Retina (tissue), 1 donor: ENCODE data around the gene TES.
A peak's percentile ranks its signal among the peaks of the same experiment; 100 is the strongest.
"Not testable (repeated sequence)": the region's sequence is repeated elsewhere in the genome, so short reads cannot be mapped to it uniquely, and the experiment has no call there.

Experiments
- DNase-seq: peaks from one replicate; pipeline ENCODE4 v3.0.0-alpha.2; 2016

Gene TES

GRCh38 chr7:116224492-116225098, 14.3 kb downstream of the TES start:
- no peak for DNase-seq

DNA sequence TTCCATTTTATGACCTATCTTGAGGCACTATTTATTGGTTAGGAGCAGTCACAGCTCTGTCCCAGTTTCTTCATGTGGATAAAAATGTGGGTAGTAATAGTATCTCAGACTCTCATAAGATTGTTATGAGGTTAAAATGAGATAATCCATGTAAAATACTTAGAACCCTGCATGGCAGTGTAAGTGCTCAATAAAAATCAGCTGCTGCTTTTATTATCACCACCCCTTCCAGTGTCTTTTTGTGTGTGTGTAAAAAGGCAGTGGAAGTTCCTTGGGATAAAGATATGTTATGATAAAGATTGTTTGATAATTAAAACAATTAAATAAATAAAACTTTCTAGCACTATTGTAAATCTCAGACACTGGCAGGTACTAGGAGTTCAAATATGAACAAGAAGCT, 15.5 kb downstream of the TES start:
- no peak for DNase-seq

GRCh38 chr7:116226664-116227063, 16.3 kb downstream of the TES start:
- DNase-seq, result no peak

- no peak for DNase-seq
Measured at GRCh38 chr7:116227678-116228239, 17.4 kb downstream of the TES start.

DNA sequence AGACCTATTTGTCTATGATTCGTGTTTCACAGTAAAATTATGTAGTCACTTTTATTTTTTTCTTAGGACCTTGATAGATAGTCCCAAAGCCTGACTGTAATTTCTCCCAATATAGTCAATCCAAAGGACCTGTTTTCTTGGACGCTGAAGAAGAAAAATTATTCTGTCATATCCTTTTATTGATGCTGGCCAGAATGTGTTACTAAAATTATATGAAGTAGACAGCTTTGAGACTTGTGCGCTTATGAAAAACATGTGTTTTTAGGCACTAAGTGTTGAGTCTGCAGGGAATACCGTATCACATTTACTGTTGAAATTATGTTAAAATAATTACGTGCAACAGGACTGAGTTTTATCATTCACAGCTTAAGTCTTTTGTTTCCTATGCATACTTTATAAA, 17.9 kb downstream of the TES start:
- no peak for DNase-seq

DNA sequence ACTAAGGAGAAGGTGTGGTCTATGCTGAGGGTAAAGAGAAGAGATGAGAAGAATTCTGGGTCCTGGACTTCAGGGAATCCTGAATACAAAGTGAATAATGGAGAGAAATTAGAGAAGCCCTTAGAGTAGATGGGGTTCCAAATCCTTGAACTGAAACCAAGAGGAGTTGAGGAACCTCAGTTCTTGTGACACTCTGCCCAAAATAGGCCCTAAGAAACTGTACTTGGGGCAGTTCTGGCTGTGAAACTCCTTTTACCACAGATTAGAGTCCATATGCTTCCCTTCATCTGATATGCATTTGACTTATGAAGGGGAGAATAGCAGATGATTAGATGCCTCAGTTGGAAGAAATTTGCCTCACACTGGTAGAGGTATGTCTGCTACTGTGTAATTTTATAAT, 19.0 kb downstream of the TES start:
- no peak for DNase-seq

DNA sequence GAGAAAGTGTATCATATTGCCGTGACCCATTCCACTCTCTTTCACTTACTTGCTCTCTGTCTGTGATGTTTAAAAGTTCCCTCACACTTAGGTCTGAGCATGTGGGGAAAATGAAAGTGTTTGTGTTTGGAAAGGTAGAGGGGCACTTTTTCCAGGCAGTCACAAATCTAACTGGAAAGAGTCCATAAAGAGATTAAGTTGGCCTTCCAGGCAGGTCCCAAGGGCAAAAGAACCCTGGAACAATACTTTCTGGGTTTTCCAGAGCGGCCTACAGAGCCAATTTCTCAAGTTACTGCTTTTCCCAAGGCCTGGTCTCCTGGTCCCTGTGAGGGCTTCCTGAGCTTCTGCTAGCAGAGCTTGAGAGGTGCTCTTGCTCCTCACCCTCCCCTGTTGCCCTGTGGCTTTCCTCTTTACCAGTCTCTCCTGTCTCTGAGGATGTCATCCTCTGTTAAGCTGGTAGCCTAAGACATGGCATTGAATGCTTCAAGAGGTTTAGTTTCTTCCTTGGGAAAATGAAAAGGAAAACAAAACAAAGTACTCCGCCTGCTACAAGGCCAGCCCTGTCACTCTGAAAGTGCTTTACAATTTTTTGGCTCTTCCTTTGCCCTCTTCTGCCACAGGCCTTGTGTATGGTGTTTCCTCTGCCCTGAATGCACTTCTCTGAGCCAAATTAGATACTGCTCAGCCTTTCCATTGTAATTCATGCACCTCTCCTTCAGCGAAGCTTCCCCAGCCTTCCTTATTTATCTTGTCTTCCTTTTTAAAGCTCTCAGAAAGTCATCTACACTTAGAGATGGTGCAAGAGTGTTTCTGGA, 20.1 kb downstream of the TES start:
- no peak for DNase-seq

- no peak for DNase-seq
Measured at GRCh38 chr7:116231543-116231942, 21.2 kb downstream of the TES start.

- DNase-seq, result no peak
Measured at GRCh38 chr7:116231949-116232348, 21.6 kb downstream of the TES start.

DNA sequence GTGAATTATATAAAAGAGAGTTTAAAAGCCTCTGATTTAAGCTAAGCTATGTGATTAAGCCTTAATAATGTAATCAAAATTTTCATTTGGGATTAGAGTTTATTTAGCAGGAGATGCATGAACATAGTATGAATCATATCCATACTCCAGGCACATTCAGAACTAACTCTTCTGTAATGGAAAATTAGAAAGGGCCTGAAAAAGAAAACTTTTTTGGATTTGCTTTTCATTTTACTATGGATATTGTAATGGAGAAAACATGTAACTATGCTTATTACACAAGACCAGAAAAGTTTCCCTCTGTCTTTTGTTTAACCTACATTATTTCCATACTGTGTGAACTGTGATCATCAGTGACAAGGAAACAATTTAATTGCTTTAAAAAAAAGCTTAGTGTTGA, 22.0 kb downstream of the TES start:
- no peak for DNase-seq

GRCh38 chr7:116232920-116233319, 22.6 kb downstream of the TES start:
- DNase-seq, result no peak

DNA sequence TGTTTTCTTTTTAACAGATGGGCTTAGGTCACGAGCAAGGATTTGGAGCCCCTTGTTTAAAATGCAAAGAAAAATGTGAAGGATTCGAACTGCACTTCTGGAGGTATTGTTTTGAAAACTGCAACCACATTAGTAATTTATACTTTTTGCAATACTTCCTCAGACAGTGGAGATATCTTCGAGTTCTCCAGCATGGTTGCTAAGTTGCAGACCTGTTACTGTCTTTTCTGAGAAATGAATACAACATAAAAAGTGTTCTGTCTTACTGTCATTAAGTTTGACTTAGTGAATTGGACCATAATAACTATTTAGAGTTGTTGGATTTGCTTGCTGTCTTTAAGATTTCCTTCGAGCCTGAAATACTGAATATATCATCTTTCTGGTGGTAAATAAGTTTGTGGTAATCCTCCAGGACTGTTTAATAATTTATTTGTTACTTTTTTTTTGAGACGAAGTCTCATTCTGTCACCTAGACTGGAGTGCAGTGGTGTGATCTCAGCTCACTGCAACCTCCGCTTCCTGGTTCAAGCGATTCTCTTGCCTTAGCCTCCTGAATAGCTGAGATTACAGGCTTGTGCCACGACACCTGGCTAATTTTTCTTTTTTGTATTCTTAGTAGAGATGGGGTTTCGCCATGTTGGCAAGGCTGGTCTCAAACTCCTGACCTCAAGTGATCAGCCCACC, 24.3 kb downstream of the TES start:
- no peak for DNase-seq

DNA sequence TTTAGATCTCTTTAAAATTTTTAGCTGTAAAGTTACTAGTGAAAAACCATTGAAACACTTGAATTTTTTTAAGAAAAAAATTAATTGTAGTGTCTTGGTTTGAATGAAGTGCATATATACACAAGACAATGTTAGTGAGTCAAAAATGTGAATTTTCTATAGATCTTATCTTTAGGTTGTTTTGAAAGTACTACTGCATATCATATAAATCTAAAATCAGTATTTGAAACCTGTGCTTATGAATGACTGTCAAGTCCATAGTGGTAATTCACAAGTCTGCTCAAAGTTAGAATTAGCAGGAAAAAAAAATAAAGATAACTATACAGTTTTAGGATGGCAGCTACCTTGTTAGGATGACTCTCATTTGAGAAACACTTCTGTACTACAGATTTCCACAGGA, 25.0 kb downstream of the TES start:
- DNase-seq, result no peak

GRCh38 chr7:116236020-116236630, 25.8 kb downstream of the TES start:
- peak; percentile 29 for DNase-seq

- DNase-seq, result no peak
Measured at GRCh38 chr7:116239020-116239419, 28.7 kb downstream of the TES start.

- no peak for DNase-seq
Measured at GRCh38 chr7:116239434-116239833, 29.1 kb downstream of the TES start.

- no peak for DNase-seq
Measured at GRCh38 chr7:116240024-116240668, 29.8 kb downstream of the TES start.

GRCh38 chr7:116241291-116241690, 31.0 kb downstream of the TES start:
- DNase-seq, result no peak

DNA sequence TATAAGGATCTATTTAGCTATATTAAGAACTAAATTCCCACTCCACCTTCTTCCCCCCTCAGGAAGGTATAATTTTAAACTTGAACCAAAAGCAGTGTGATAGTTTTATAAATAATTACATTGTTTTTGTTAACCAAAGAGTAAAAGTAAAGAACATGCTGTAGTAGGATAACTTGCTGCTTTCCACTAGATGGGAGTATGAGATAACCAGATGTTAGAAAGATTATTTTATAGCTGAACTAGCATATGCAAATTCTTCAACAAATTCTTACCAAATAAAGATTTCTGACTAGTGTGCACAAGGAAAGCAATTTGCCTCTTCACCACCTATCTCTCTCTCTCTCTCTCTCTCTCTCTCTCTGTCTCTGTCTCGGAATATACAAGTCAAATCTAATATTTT, 31.8 kb downstream of the TES start:
- DNase-seq, result no peak

GRCh38 chr7:116242759-116243158, 32.4 kb downstream of the TES start:
- DNase-seq, result no peak

GRCh38 chr7:116244803-116245202, 34.5 kb downstream of the TES start:
- DNase-seq, result not testable (repeated sequence)

DNA sequence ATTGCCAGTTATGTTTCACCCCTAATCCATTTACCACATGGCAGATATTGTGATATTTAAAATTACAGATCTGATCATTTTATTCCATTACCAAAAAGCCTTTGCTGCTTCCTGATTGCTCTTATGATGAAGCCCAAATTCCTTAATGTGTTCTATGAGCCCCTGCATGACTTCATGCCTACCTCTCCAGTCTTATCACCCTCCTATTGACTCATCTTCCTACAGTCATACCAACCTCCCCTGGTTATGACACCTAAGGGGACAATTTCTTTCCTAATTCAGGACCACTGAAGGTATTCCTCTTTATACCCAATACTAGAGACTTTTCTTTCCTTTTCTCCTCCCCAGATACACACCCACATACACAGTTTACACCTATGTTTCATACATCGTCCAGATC, 36.0 kb downstream of the TES start:
- DNase-seq, result no peak
